NCI-H2227 treated with DMSO at 0.1 percent for 48 hours (cell line): ENCODE measurements around the gene ARL5C.

Source experiments
- DNase-seq: peaks from one replicate; lab custom pipeline; 2025; lab: John Stamatoyannopoulos, UW

Gene ARL5C

DNA sequence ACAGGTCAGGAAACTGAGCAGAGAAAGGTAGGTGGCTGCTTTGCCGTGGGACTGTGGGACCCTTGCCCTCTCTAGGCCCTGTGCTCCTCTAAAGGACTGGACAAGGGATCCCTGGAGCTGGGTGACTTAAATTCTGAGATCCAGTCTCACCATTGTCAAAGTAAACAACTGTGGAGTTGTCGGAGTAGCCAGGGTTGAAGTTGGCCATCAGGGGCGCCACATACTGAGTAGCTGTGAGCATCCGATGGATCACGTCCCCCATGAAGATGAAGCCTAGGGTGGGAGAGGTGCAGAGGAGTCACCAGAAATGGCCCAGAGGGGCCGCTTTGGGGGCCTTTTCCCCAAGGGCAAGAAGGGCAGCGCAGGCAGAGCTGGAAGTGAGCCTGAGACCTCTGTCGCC, 58.0 kb downstream of the ARL5C start:
- no peak for DNase-seq

DNA sequence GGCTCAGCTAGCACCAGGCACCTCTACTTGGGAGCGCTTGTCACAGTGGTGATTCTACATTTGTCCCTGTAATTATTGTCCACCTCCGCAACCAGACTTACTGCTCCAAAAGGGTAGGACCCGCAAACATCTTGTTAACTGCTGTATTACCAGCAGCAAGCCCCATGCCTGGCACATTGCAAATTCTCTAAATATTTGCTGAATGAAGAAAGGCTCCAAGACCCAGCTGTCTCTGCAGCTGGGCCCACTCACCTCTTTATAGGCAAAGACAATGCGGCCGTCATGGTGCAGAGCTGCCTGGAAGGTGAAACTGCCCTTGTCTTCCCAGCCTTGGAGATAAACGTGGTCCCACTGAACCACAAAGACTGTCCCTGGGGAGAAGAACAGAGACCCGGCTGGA, 58.8 kb downstream of the ARL5C start:
- DNase-seq: no peak
